Type B pancreatic cell (in vitro differentiated cells): ENCODE data around the gene ELF2. TPM values are rescaled to one million over a fixed set of nuclear protein-coding genes. Genes with fewer than 3 reads are reported as not detected.
"Not testable (repeated sequence)": the region's sequence is repeated elsewhere in the genome, so short reads cannot be mapped to it uniquely, and the experiment has no call there.

ENCODE experiments used
- DNase-seq: peaks from one replicate; pipeline ENCODE4 v3.0.0; 2021; ENCODE audit warnings: mixed read lengths; ENCODE audit not compliant: unreplicated experiment; ENCODE audit errors: extremely low spot score
- H3K27ac Mint-ChIP-seq: 2 replicates; pipeline ENCODE4 v1.8.0; 2021; ENCODE audit warnings: mild to moderate bottlenecking, mixed read lengths
- H3K27me3 Mint-ChIP-seq: 2 replicates; pipeline ENCODE4 v1.8.0; 2021; ENCODE audit warnings: mixed read lengths
- H3K36me3 Mint-ChIP-seq: 2 replicates; pipeline ENCODE4 v1.8.0; 2021; ENCODE audit warnings: mixed read lengths
- H3K4me1 Mint-ChIP-seq: one replicate; pipeline ENCODE4 v1.8.0; 2021; ENCODE audit warnings: mixed read lengths; ENCODE audit not compliant: unreplicated experiment
- H3K4me3 Mint-ChIP-seq: 2 replicates; pipeline ENCODE4 v1.8.0; 2021; ENCODE audit warnings: mild to moderate bottlenecking, mixed read lengths
- H3K9me3 Mint-ChIP-seq: 2 replicates; pipeline ENCODE4 v1.8.0; 2021; ENCODE audit warnings: mixed read lengths
- total RNA-seq: library from RNA; stranded (reverse); gene quantifications from 2 replicates; pipeline ENCODE4 v1.2.1, GENCODE V29; 2021; ENCODE audit warnings: low replicate concordance
- TF ChIP-seq, protein P1 (sequence below): fragments of 200-600 bp; sonication (generic); conservative IDR thresholded peaks from 2 replicates; pipeline ENCODE4 v1.5.0; 2021; ENCODE audit warnings: antibody characterized with exemption, mild to moderate bottlenecking

ELF2 gene
- total RNA-seq, 1 donor from 2014 or later: 42.1 TPM

DNA sequence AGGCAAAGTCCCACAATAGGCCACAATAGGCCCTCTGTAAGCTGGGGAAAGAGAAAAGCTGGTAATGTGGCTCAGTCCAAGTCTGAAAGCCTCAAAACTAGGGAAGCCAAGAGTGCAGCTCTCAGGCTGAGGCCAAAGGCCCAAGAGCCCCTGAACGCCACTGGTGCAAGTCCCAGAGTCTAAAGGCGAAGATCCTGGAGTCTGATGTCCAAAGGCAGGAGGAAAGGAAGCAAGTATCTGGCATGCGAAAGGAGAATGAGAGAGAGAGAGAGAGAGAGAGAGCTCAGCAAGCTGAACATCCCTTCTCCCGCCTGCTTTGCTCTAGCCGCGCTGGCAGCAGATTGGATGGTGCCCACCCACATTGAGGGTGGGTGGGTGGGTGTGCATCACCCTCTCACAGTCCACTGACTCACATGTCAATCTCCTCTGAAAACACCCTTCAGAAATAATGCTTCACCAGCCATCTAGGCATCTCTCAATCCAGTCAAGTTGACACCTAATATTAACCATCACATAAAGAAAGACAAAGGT lies 30.9 kb upstream of the ELF2 start:
- DNase-seq: no peak
- Mint-ChIP-seq H3K27me3 (no peaks in the 10 kb centered on the region), H3K4me1 (no peaks in the 10 kb centered on the region), H3K36me3 (no peaks in the 10 kb centered on the region), H3K4me3 (no peak overlapping the region), H3K27ac (no peak overlapping the region), H3K9me3 (no peaks in the 10 kb centered on the region)
- TF ChIP-seq, protein P1, sequence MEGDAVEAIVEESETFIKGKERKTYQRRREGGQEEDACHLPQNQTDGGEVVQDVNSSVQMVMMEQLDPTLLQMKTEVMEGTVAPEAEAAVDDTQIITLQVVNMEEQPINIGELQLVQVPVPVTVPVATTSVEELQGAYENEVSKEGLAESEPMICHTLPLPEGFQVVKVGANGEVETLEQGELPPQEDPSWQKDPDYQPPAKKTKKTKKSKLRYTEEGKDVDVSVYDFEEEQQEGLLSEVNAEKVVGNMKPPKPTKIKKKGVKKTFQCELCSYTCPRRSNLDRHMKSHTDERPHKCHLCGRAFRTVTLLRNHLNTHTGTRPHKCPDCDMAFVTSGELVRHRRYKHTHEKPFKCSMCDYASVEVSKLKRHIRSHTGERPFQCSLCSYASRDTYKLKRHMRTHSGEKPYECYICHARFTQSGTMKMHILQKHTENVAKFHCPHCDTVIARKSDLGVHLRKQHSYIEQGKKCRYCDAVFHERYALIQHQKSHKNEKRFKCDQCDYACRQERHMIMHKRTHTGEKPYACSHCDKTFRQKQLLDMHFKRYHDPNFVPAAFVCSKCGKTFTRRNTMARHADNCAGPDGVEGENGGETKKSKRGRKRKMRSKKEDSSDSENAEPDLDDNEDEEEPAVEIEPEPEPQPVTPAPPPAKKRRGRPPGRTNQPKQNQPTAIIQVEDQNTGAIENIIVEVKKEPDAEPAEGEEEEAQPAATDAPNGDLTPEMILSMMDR: no peak

DNA sequence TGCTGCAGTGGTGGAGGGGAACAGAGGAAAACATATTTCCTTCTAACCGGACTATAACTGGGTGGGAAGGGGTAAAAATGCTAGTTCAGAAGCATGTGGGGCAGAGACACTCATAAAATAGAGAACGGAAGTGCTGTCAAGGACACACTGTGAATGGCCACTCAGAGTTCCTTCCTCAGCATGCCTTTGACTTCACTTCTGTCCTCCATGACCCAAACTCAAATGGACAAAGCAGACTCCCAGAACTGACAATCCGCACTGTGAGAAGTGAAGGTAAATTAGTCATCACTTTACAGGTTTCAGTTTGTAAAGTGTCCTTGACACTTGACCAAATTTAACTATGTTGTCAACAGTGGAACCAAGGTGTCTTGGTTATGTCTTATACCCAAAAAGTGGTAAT lies 30.2 kb upstream of the ELF2 start:
- no peak overlapping the region for H3K27ac Mint-ChIP-seq
- no peak overlapping the region for H3K4me3 Mint-ChIP-seq
- TF ChIP-seq, protein P1: no peak
- H3K36me3 Mint-ChIP-seq: no peaks in the 10 kb centered on the region
- no peaks in the 10 kb centered on the region for H3K4me1 Mint-ChIP-seq
- H3K27me3 Mint-ChIP-seq: no peaks in the 10 kb centered on the region
- no peak for DNase-seq
- H3K9me3 Mint-ChIP-seq: no peaks in the 10 kb centered on the region

DNA sequence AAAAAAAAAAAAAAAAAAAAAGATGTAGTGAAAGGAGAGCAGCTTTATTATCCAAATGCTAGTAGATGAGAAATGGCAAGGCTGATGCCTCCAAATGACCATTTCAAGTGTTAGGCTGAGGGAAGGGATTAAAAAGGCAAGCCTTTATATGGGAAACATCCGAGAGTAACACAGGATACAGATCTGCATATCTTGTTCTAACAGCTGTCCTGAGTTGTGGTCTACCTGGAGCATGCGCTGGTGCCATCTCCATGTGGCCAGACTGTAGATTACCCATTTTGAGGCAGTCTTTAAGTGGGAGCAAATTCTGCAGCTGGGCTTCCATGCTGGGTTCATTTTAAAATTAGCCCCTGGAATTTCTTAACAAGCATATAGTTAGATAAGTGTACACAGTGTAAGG lies 26.0 kb upstream of the ELF2 start:
- no peaks in the 10 kb centered on the region for H3K9me3 Mint-ChIP-seq
- no peak overlapping the region for H3K27ac Mint-ChIP-seq
- H3K36me3 Mint-ChIP-seq: no peaks in the 10 kb centered on the region
- TF ChIP-seq, protein P1: no peak
- no peak overlapping the region for H3K4me3 Mint-ChIP-seq
- no peak for DNase-seq
- no peaks in the 10 kb centered on the region for H3K4me1 Mint-ChIP-seq
- H3K27me3 Mint-ChIP-seq: no peaks in the 10 kb centered on the region

DNA sequence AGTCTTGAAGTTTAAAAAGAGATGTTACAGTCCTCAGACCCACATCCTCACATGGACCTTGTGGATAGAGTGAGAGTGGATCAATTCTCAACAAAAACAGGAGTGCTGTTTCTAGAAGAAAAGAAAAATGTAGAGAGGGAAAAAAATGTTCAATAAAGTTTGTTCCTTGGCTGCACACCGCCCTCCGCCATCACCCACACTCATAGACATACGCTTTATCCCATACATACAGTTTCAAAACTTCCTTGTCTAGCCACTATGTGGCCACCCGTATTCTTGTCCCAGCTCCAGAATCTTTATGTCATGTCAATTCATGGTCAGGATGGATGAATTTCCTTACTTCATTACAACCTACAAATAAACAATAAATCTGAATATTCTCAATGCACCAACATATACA lies 23.5 kb upstream of the ELF2 start:
- TF ChIP-seq, protein P1: no peak
- Mint-ChIP-seq H3K27ac (no peak overlapping the region), H3K36me3 (no peaks in the 10 kb centered on the region), H3K4me3 (no peak overlapping the region), H3K9me3 (no peaks in the 10 kb centered on the region), H3K27me3 (no peaks in the 10 kb centered on the region), H3K4me1 (no peaks in the 10 kb centered on the region)
- DNase-seq: no peak

DNA sequence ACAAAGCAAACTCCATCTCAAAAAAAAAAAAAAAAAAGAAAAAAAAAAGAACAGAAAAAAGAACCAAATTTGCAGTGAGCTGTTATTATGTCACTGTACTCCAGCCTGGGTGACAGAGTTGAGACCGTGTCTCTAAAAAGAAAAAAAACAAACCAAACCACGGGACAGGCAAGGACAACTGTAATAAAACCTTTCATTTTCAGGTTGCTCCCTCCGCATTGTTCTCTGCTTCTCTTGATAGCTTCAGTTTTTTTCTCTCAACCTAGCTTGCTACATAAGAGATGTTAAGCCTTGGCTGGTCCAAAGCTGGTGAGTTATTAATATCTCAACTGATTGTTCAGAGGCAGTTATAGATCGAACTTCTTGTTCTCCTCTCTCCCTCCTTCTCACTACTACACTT lies 23.1 kb upstream of the ELF2 start:
- Mint-ChIP-seq H3K27me3 (no peaks in the 10 kb centered on the region), H3K9me3 (no peaks in the 10 kb centered on the region), H3K36me3 (no peaks in the 10 kb centered on the region), H3K4me3 (no peak overlapping the region), H3K4me1 (no peaks in the 10 kb centered on the region), H3K27ac (no peak overlapping the region)
- TF ChIP-seq, protein P1: no peak
- no peak for DNase-seq

DNA sequence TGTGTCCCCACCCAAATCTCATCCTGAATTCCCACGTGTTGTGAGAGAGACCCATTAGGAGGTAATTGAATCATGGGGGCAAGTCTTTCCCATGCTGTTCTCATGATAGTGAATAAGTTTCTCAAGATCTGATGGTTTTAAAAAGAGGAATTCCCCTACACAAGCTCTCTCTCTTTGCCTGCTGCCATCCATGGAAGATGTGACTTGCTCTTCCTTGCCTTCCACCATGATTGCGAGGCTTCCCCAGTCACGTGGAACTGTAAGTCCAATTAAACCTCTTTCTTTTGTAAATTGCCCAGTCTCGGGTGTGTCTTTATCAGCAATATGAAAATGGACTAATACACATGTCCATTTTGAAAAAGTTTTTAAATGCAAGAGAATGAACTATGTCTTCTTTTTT lies 20.2 kb upstream of the ELF2 start:
- not testable (repeated sequence) for H3K4me1 Mint-ChIP-seq, H3K9me3 Mint-ChIP-seq, H3K27ac Mint-ChIP-seq, H3K4me3 Mint-ChIP-seq, H3K36me3 Mint-ChIP-seq, H3K27me3 Mint-ChIP-seq, DNase-seq
